T-helper 2 cell treated with Interferon-gamma antibody and Interleukin-4, amounts not matched to agents 5 μg/mL and 100 μg/mL, for 36 hours (primary cell): Measurements from ENCODE around the gene VGLL3.

Experiments used
- DNase-seq: peaks from one replicate; pipeline ENCODE4 v3.0.0; 2021; ENCODE audit warnings: low spot score
- H3K27ac Mint-ChIP-seq: one replicate; pipeline ENCODE4 v1.8.0; 2021; ENCODE audit warnings: mild to moderate bottlenecking, mixed read lengths
- H3K27me3 Mint-ChIP-seq: one replicate; pipeline ENCODE4 v1.8.0; 2021; ENCODE audit warnings: low read depth, mixed read lengths
- H3K36me3 Mint-ChIP-seq: one replicate; pipeline ENCODE4 v1.8.0; 2021; ENCODE audit warnings: low read depth, mixed read lengths
- H3K4me1 Mint-ChIP-seq: one replicate; pipeline ENCODE4 v1.8.0; 2021; ENCODE audit warnings: low read depth, mixed read lengths
- H3K4me3 Mint-ChIP-seq: one replicate; pipeline ENCODE4 v1.8.0; 2022; ENCODE audit warnings: mild to moderate bottlenecking, moderate library complexity, mixed read lengths
- H3K9me3 Mint-ChIP-seq: one replicate; pipeline ENCODE4 v1.8.0; 2021; ENCODE audit warnings: mixed read lengths

Gene VGLL3

DNA sequence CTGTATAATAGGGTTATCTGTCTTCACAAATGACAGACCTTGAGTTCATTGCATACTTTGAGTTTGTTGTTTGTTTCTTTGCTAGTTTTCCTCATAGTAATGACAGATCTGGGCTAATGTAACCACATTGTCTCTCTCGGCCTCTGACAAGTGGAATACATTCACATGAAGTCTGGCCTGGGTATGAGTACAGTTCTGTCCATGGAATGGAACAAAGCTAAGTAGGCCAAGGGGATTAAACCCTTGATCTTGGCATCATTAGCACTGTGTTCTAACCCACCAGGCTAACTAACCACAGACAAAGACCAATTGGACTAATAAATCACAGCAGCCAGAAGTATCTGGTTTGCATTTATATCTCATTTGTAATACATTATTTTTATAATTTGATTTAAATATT is 7.6 kb upstream of the VGLL3 start:
- Mint-ChIP-seq H3K4me1 (no peaks in the 10 kb centered on the region), H3K4me3 (no peak overlapping the region), H3K27me3 (peaks cover 2% of the 10 kb centered on the region), H3K36me3 (no peaks in the 10 kb centered on the region), H3K9me3 (no peaks in the 10 kb centered on the region), H3K27ac (no peak overlapping the region)
- DNase-seq = no peak

DNA sequence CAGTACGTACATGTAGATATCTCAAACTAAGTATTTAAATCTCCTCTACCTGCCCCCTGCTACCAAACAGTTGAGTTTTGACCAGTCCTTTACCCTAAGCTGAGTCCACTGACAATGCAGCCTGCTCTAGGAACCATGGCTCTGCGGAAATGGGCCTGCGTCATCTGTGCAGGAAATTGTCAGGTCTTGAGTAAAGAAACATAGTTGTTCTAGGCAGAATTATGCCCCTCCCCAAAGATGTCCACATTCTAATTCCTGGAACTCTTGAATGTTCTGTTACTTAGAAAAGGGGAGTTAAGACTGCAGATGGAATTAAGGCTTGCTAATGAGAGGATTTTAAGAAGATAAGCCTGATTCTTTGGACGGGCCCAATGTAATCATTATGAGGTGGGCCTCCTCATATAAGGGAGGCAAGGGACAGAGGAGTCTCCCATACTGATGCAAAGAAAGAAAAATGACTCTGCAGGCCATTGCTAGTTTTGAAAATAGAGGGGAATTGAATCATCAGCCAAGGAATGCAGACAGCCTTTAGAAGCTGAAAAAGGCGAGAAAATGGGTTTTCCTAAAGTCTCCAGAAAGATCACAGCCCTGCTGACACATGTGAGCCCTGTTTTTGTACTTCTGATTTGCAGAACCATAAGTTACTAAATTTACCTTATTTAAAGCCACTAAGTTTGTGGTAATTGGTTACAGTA is 5.5 kb upstream of the VGLL3 start:
- no peak for DNase-seq
- Mint-ChIP-seq H3K27me3 (peaks cover 14% of the 10 kb centered on the region), H3K9me3 (no peaks in the 10 kb centered on the region), H3K4me1 (no peaks in the 10 kb centered on the region), H3K36me3 (no peaks in the 10 kb centered on the region), H3K4me3 (no peak overlapping the region), H3K27ac (no peak overlapping the region)

GRCh38 chr3:86995537-86995936 is 4.6 kb upstream of the VGLL3 start:
- peaks cover 17% of the 10 kb centered on the region for H3K27me3 Mint-ChIP-seq
- H3K4me1 Mint-ChIP-seq = no peaks in the 10 kb centered on the region
- no peak overlapping the region for H3K4me3 Mint-ChIP-seq
- DNase-seq = no peak
- no peaks in the 10 kb centered on the region for H3K9me3 Mint-ChIP-seq
- no peaks in the 10 kb centered on the region for H3K36me3 Mint-ChIP-seq
- no peak overlapping the region for H3K27ac Mint-ChIP-seq

GRCh38 chr3:86993704-86994103 is 2.8 kb upstream of the VGLL3 start:
- DNase-seq = no peak
- H3K27ac Mint-ChIP-seq = no peak overlapping the region
- H3K9me3 Mint-ChIP-seq = no peaks in the 10 kb centered on the region
- no peaks in the 10 kb centered on the region for H3K4me1 Mint-ChIP-seq
- H3K27me3 Mint-ChIP-seq = peaks cover 30% of the 10 kb centered on the region
- no peaks in the 10 kb centered on the region for H3K36me3 Mint-ChIP-seq
- H3K4me3 Mint-ChIP-seq = no peak overlapping the region

GRCh38 chr3:86991840-86992435 is 989 bp upstream of the VGLL3 start:
- no peak for DNase-seq
- no peak overlapping the region for H3K4me3 Mint-ChIP-seq
- peaks cover 36% of the 10 kb centered on the region for H3K27me3 Mint-ChIP-seq
- H3K36me3 Mint-ChIP-seq = no peaks in the 10 kb centered on the region
- H3K27ac Mint-ChIP-seq = no peak overlapping the region
- H3K4me1 Mint-ChIP-seq = no peaks in the 10 kb centered on the region
- H3K9me3 Mint-ChIP-seq = no peaks in the 10 kb centered on the region

DNA sequence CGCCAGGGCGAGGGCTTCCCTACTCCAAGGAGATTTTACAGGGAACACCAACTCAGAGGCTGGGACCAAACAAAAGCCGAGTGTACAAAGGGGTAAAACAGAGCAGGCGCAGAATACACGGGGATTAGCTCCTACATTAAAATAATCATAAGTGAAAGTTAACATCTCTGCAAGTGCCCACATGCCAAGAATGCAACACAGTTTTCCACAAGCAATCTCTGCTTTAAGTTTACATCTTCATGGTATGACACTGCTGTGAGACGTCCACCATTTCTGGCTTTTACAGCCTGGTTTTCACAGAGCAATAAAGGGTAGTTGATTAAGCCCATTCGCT is 500 bp upstream of the VGLL3 start:
- no peaks in the 10 kb centered on the region for H3K4me1 Mint-ChIP-seq
- H3K27me3 Mint-ChIP-seq = peaks cover 36% of the 10 kb centered on the region
- H3K27ac Mint-ChIP-seq = no peak overlapping the region
- no peaks in the 10 kb centered on the region for H3K36me3 Mint-ChIP-seq
- DNase-seq = no peak
- H3K4me3 Mint-ChIP-seq = peak overlapping the region; percentile 47
- H3K9me3 Mint-ChIP-seq = no peaks in the 10 kb centered on the region

DNA sequence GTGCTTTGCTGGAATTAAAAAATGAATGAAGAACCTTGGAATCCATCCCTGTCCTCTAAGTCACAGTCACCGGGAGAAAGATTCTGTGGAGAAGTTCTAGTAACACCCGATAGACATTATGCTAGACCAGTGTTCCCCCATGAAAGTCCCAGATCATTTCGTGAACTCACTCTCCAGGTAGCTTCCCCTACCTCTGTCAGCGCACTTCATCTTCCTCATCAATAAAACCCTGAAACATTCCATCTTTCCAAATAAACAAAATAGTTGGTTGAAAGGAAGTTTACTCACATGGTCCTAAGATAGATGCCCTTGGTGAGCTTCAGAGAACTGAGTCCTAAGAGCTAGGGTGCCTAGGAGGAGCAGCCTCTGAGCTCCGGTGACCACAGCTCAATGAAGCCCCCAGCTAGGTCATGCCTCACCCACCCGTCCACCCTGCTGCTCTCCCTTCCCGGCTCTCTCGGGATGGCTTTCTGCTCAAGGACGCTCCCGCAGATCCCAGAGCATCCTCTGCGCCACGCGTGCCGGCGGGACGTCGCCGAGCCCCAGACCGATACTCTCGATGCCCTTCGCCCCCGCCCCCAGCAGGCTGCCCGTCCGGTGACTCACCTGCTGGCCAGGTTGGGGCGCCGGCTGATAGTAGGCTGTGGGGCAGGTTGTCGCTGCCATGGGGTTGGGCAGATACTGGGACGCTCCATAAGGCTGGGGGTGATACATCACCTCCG is 776 bp downstream of the VGLL3 start:
- Mint-ChIP-seq H3K4me1 (no peaks in the 10 kb centered on the region), H3K9me3 (no peaks in the 10 kb centered on the region), H3K27me3 (peaks cover 36% of the 10 kb centered on the region), H3K36me3 (no peaks in the 10 kb centered on the region), H3K4me3 (peak overlapping the region; percentile 27), H3K27ac (no peak overlapping the region)
- no peak for DNase-seq

GRCh38 chr3:86989611-86990010 is 1.3 kb downstream of the VGLL3 start:
- H3K4me1 Mint-ChIP-seq = no peaks in the 10 kb centered on the region
- H3K27ac Mint-ChIP-seq = no peak overlapping the region
- H3K4me3 Mint-ChIP-seq = peak overlapping the region; percentile 27
- no peaks in the 10 kb centered on the region for H3K36me3 Mint-ChIP-seq
- no peaks in the 10 kb centered on the region for H3K9me3 Mint-ChIP-seq
- DNase-seq = no peak
- peaks cover 36% of the 10 kb centered on the region for H3K27me3 Mint-ChIP-seq

DNA sequence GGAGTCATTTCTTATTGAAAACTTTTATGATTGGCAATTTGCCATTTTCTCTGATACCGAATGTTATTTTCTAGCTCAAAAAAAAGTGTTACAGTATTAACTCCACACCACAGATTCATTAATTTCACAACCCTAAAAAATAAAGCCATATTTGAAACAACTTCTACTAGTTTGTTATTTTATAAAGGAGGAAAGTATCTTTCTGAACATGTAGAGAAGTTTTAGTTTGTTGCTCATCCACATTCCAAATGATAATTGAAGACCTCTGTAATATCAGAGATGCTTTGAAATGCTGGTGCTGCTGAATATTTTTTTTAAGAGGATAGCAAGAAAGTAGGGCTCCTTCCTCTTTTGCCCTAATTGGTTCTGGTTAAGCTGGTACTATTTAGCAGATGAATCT is 1.9 kb downstream of the VGLL3 start:
- Mint-ChIP-seq H3K36me3 (no peaks in the 10 kb centered on the region), H3K27ac (no peak overlapping the region), H3K27me3 (peaks cover 36% of the 10 kb centered on the region), H3K4me3 (no peak overlapping the region), H3K4me1 (no peaks in the 10 kb centered on the region), H3K9me3 (no peaks in the 10 kb centered on the region)
- DNase-seq = no peak

DNA sequence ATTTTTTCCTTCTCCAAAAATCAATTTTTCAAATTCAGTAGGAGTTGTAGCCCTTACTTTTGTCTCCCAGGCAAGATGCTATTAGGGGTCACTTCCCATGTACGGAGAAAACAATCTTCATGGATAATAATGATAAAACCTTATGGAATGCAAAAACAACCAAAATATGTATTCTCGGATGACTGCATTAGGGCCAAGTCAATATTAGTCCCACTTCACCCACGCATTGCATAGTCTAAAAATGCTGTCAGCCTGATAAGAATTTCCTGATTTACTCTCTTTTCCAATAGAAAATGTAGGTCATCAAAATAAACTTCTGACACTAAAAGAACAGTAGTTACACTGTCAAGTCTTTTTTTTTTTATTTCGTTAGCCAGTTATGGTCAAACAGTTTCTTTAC is 2.7 kb downstream of the VGLL3 start:
- Mint-ChIP-seq H3K4me3 (no peak overlapping the region), H3K9me3 (no peaks in the 10 kb centered on the region), H3K36me3 (no peaks in the 10 kb centered on the region), H3K27me3 (peaks cover 31% of the 10 kb centered on the region), H3K4me1 (no peaks in the 10 kb centered on the region), H3K27ac (no peak overlapping the region)
- DNase-seq = no peak

DNA sequence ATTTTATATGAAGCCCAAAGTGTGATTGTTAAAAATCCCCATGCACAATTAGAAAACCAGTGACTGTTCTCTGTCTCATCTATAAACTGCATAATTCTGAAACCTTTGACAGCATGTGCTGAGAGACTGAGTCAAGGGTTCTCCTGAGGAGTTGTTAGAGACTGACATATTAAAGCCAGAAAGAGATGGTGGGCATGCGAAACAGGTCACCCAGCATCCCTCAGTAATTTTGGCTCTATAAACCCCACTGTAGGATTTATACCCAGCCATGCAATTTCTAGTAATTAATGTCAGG is 3.6 kb downstream of the VGLL3 start:
- Mint-ChIP-seq H3K27me3 (peaks cover 30% of the 10 kb centered on the region), H3K36me3 (no peaks in the 10 kb centered on the region), H3K4me1 (no peaks in the 10 kb centered on the region), H3K4me3 (no peak overlapping the region), H3K27ac (no peak overlapping the region), H3K9me3 (no peaks in the 10 kb centered on the region)
- no peak for DNase-seq

DNA sequence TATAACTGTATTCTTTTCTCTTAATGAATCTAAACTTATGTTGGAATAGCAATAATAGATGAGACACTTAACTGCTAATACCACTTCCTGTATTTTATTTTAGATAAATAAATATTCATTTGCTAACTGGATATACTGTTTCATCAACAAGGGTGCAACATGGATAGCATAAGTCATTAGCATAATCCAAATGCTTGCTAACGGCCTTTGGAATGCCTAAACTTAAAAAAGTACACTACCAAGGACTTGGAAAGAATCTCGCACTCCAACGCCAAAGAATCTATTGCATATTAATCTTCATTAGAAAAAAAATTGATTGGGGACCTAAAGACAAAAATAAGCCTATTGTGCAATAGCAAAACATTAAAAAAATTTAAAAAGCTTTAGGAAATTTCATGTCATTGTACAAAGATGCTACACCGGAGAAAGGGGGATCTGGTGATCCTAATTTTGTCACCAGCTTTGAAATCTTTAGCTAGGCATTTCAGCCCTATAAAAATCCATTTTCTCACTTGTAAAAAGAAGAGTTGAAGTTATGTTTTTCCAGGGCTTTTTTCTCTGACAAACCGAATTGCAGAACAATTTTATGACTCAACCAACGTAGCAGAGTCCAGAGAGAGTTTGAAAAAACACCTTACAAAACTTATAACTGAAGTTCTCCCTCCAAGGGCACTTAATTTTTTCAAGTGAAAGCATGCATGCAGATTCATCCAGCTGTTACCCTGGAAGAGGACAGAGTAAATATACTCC is 4.1 kb downstream of the VGLL3 start:
- no peak overlapping the region for H3K4me3 Mint-ChIP-seq
- H3K27ac Mint-ChIP-seq = no peak overlapping the region
- H3K9me3 Mint-ChIP-seq = no peaks in the 10 kb centered on the region
- H3K4me1 Mint-ChIP-seq = no peaks in the 10 kb centered on the region
- H3K36me3 Mint-ChIP-seq = no peaks in the 10 kb centered on the region
- no peak for DNase-seq
- H3K27me3 Mint-ChIP-seq = peaks cover 26% of the 10 kb centered on the region

DNA sequence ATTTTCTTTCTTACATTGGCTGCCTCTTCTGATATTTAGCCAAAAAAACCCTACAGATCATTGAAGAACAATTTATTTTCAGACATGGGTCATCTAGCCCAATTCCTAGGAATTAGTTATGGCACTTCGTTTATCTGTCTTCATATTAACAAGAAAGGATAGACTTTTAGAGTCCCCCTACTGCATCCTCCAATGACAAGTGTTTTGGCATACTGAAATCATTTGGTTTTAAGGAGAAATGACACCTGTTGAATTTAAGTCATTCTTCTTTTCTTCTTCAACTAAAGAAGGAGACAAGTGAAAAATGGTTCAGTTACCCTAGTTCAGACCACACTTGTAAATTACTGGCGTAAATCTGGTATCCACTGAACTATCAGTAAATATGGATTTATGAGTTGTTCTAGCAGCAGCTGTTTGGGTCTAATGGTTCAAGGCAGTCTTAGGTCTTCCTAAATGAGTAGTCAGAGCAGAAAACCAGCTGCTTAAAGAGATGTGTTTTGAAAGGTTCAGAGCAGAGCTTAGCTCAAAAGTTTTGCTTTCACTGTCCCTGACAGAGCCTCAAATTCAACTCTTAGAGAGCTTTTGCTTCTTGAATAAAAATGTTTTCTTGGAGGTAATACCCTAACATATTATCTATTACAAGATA is 5.6 kb downstream of the VGLL3 start:
- DNase-seq = no peak

DNA sequence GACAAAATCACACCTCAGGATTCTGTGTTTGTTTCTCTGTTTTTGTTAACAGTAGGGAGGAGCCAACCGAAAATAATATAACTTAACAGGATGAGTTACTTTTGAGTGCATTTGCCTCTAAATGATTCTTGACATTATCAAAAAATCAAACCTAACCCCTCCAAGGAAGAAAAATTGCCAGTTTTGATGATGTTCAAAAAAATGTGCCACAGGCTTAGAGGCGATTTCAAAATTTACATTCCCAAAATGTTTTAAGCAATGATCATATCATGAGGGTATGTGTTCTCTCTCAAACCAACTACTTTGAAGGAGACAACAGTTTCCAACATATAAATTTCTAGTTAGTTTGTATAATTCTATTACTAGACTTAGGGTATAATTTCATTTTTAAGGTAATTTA is 6.7 kb downstream of the VGLL3 start:
- peaks cover 10% of the 10 kb centered on the region for H3K27me3 Mint-ChIP-seq
- DNase-seq = no peak
- no peaks in the 10 kb centered on the region for H3K36me3 Mint-ChIP-seq
- H3K27ac Mint-ChIP-seq = no peak overlapping the region
- no peaks in the 10 kb centered on the region for H3K9me3 Mint-ChIP-seq
- no peak overlapping the region for H3K4me3 Mint-ChIP-seq
- no peaks in the 10 kb centered on the region for H3K4me1 Mint-ChIP-seq

More for the DNA sequence above, 5.6 kb downstream of the VGLL3 start:
- Mint-ChIP-seq H3K27ac (no peak overlapping the region), H3K9me3 (no peaks in the 10 kb centered on the region), H3K4me1 (no peaks in the 10 kb centered on the region), H3K4me3 (no peak overlapping the region), H3K36me3 (no peaks in the 10 kb centered on the region), H3K27me3 (peaks cover 18% of the 10 kb centered on the region)
